ENCODE data around the gene TBC1D20. TPM values are rescaled to one million over a fixed set of nuclear protein-coding genes. Genes with fewer than 3 reads are reported as not detected.
"Not testable (repeated sequence)": the region's sequence is repeated elsewhere in the genome, so short reads cannot be mapped to it uniquely, and the experiment has no call there.

TBC1D20 gene
- total RNA-seq = 10 to 100 TPM; 30.1 to 30.7 TPM

- Mint-ChIP-seq H3K27ac (peak within 1 kb of the TSS; percentile 91), H3K36me3 (ENCODE audit: low read depth) (peaks cover 22% of the 10 kb centered on the region), H3K9me3 (ENCODE audit: insufficient read depth) (peaks cover 3% of the 10 kb centered on the region), H3K4me3 (peak within 1 kb of the TSS; percentile 87), H3K4me1 (ENCODE audit: low read depth) (peaks cover 45% of the 10 kb centered on the region), H3K27me3 (ENCODE audit: low read depth) (peaks cover 4% of the 10 kb centered on the region)
- DNase-seq (peak; percentile 89), ATAC-seq (peak; percentile 98)
- CTCF ChIA-PET = interaction anchor here (0.9 to 1.8 kb wide), 5 partner anchors 14 to 108 kb away, joined by 3 to 6 read pairs (median 4); no protein-coding TSS in a partner anchor
- POLR2A ChIA-PET = interaction anchor here (0.6 to 2.2 kb wide), 5 partner anchors 14 to 82 kb away, joined by 3 to 9 read pairs (median 4); partner anchors contain the start of gene TRIB3
These were observed at the start of gene TBC1D20 for GRCh38 chr20:462199-462991. TBC1D20 (minus strand) TSS chr20:462533; CDS start chr20:462405, 128 bp downstream.

- CTCF ChIA-PET; ATAC-seq; H3K27ac Mint-ChIP-seq; H3K9me3 Mint-ChIP-seq (ENCODE audit: insufficient read depth); H3K27me3 Mint-ChIP-seq (ENCODE audit: low read depth); DNase-seq; H3K4me3 Mint-ChIP-seq; POLR2A ChIA-PET: not testable (repeated sequence)
- Mint-ChIP-seq H3K36me3 (ENCODE audit: low read depth) (peaks cover 35% of the 10 kb centered on the region), H3K4me1 (ENCODE audit: low read depth) (peaks cover 22% of the 10 kb centered on the region)
These were observed 48.2 kb upstream of the TBC1D20 start for GRCh38 chr20:510328-511057.

GRCh38 chr20:508364-508787 lies 46.0 kb upstream of the TBC1D20 start:
- ChIA-PET CTCF (interaction anchor here (1.2 kb wide), 1 partner anchor 154 kb away, joined by 3 read pairs; no protein-coding TSS in a partner anchor), POLR2A (interaction anchor here (1.3 kb wide), 1 partner anchor 35 kb away, joined by 3 read pairs; the partner anchor contains the start of gene CSNK2A1)
- not testable (repeated sequence) for H3K9me3 Mint-ChIP-seq (ENCODE audit: insufficient read depth); DNase-seq; ATAC-seq; H3K27me3 Mint-ChIP-seq (ENCODE audit: low read depth); H3K4me3 Mint-ChIP-seq; H3K27ac Mint-ChIP-seq
- H3K4me1 Mint-ChIP-seq (ENCODE audit: low read depth) = peaks cover 22% of the 10 kb centered on the region
- peaks cover 36% of the 10 kb centered on the region for H3K36me3 Mint-ChIP-seq (ENCODE audit: low read depth)

GRCh38 chr20:507761-508332 lies 45.5 kb upstream of the TBC1D20 start:
- Mint-ChIP-seq H3K9me3 (ENCODE audit: insufficient read depth) (no peaks in the 10 kb centered on the region), H3K27ac (no peak overlapping the region), H3K4me1 (ENCODE audit: low read depth) (peaks cover 22% of the 10 kb centered on the region), H3K36me3 (ENCODE audit: low read depth) (peaks cover 41% of the 10 kb centered on the region), H3K4me3 (no peak overlapping the region), H3K27me3 (ENCODE audit: low read depth) (no peaks in the 10 kb centered on the region)
- ATAC-seq (no peak), DNase-seq (no peak)
- CTCF ChIA-PET = interaction anchor here (1.2 kb wide), 1 partner anchor 153 kb away, joined by 3 read pairs; no protein-coding TSS in a partner anchor
- POLR2A ChIA-PET = no interaction called here

- ChIA-PET POLR2A (no interaction called here), CTCF (no interaction called here)
- no peak for DNase-seq
- Mint-ChIP-seq H3K4me1 (ENCODE audit: low read depth) (peaks cover 20% of the 10 kb centered on the region), H3K9me3 (ENCODE audit: insufficient read depth) (no peaks in the 10 kb centered on the region), H3K27ac (no peak overlapping the region), H3K27me3 (ENCODE audit: low read depth) (no peaks in the 10 kb centered on the region), H3K36me3 (ENCODE audit: low read depth) (peaks cover 45% of the 10 kb centered on the region), H3K4me3 (no peak overlapping the region)
- ATAC-seq = no peak
These were observed 44.8 kb upstream of the TBC1D20 start for GRCh38 chr20:507006-507758.

GRCh38 chr20:504632-505075 lies 42.3 kb upstream of the TBC1D20 start:
- Mint-ChIP-seq H3K4me1 (ENCODE audit: low read depth) (peaks cover 5% of the 10 kb centered on the region), H3K4me3 (no peak overlapping the region), H3K36me3 (ENCODE audit: low read depth) (peaks cover 50% of the 10 kb centered on the region), H3K27me3 (ENCODE audit: low read depth) (no peaks in the 10 kb centered on the region), H3K27ac (no peak overlapping the region), H3K9me3 (ENCODE audit: insufficient read depth) (no peaks in the 10 kb centered on the region)
- ChIA-PET POLR2A (no interaction called here), CTCF (interaction anchor here (1.0 to 1.1 kb wide), 2 partner anchors 56 to 142 kb away, joined by 3 read pairs; no protein-coding TSS in a partner anchor)
- no peak for ATAC-seq
- DNase-seq = no peak

GRCh38 chr20:503048-503737 lies 40.9 kb upstream of the TBC1D20 start:
- H3K36me3 Mint-ChIP-seq (ENCODE audit: low read depth) = peaks cover 55% of the 10 kb centered on the region
- no peaks in the 10 kb centered on the region for H3K27me3 Mint-ChIP-seq (ENCODE audit: low read depth)
- ATAC-seq (no peak), DNase-seq (no peak)
- no peak overlapping the region for H3K27ac Mint-ChIP-seq
- ChIA-PET POLR2A (no interaction called here), CTCF (interaction anchor here (1.0 kb wide), 1 partner anchor 140 kb away, joined by 3 read pairs; no protein-coding TSS in a partner anchor)
- no peak overlapping the region for H3K4me3 Mint-ChIP-seq
- no peaks in the 10 kb centered on the region for H3K9me3 Mint-ChIP-seq (ENCODE audit: insufficient read depth)
- no peaks in the 10 kb centered on the region for H3K4me1 Mint-ChIP-seq (ENCODE audit: low read depth)

GRCh38 chr20:497979-498378 lies 35.6 kb upstream of the TBC1D20 start:
- Mint-ChIP-seq H3K27ac (no peak overlapping the region), H3K9me3 (ENCODE audit: insufficient read depth) (no peaks in the 10 kb centered on the region), H3K4me1 (ENCODE audit: low read depth) (no peaks in the 10 kb centered on the region), H3K36me3 (ENCODE audit: low read depth) (peaks cover 52% of the 10 kb centered on the region), H3K4me3 (no peak overlapping the region), H3K27me3 (ENCODE audit: low read depth) (no peaks in the 10 kb centered on the region)
- ChIA-PET POLR2A (no interaction called here), CTCF (no interaction called here)
- no peak for ATAC-seq
- no peak for DNase-seq

- no peaks in the 10 kb centered on the region for H3K27me3 Mint-ChIP-seq (ENCODE audit: low read depth)
- peaks cover 53% of the 10 kb centered on the region for H3K36me3 Mint-ChIP-seq (ENCODE audit: low read depth)
- ChIA-PET POLR2A (no interaction called here), CTCF (interaction anchor here (0.9 kb wide), 1 partner anchor 48 kb away, joined by 3 read pairs; the partner anchor contains the start of gene CSNK2A1)
- no peaks in the 10 kb centered on the region for H3K4me1 Mint-ChIP-seq (ENCODE audit: low read depth)
- no peaks in the 10 kb centered on the region for H3K9me3 Mint-ChIP-seq (ENCODE audit: insufficient read depth)
- DNase-seq (no peak), ATAC-seq (no peak)
- H3K4me3 Mint-ChIP-seq = no peak overlapping the region
- H3K27ac Mint-ChIP-seq = no peak overlapping the region
These were observed 33.9 kb upstream of the TBC1D20 start for GRCh38 chr20:496126-496696.

- H3K27me3 Mint-ChIP-seq (ENCODE audit: low read depth) = no peaks in the 10 kb centered on the region
- ATAC-seq = no peak
- H3K27ac Mint-ChIP-seq = no peak overlapping the region
- H3K9me3 Mint-ChIP-seq (ENCODE audit: insufficient read depth) = no peaks in the 10 kb centered on the region
- POLR2A ChIA-PET = no interaction called here
- CTCF ChIA-PET = interaction anchor here (0.7 to 2.2 kb wide), 5 partner anchors 11 to 154 kb away, joined by 3 to 5 read pairs (median 4); no protein-coding TSS in a partner anchor
- H3K4me1 Mint-ChIP-seq (ENCODE audit: low read depth) = no peaks in the 10 kb centered on the region
- H3K4me3 Mint-ChIP-seq = no peak overlapping the region
- peaks cover 61% of the 10 kb centered on the region for H3K36me3 Mint-ChIP-seq (ENCODE audit: low read depth)
- DNase-seq = no peak
These were observed 29.8 kb upstream of the TBC1D20 start for GRCh38 chr20:492159-492558.
